Neutrophil (primary cell): Measurements from ENCODE around the gene LIPJ.

Source experiments
- H3K27ac ChIP-seq: fragments of 200-600 bp; sonication (generic); 2 replicates; pipeline ENCODE4 v1.5.1; 2016; ENCODE audit warnings: mild to moderate bottlenecking, moderate library complexity
- H3K27me3 ChIP-seq: fragments of 200-600 bp; sonication (generic); 2 replicates; pipeline ENCODE4 v1.6.0; 2016; ENCODE audit warnings: mild to moderate bottlenecking
- H3K36me3 ChIP-seq: fragments of 200-600 bp; sonication (generic); 2 replicates; pipeline ENCODE4 v1.5.1; 2017
- H3K4me1 ChIP-seq, 2 experiments: fragments of 200-600 bp in 1 of 2; sonication (generic) in 1 of 2; 1 replicate in 1 of 2; 2 replicates in 1 of 2; pipeline versions ENCODE4 v1.5.1 to v1.6.1; 2013 to 2016; ENCODE audit warnings: low read depth in 1 of 2, low read length in 1 of 2, mild to moderate bottlenecking in 1 of 2, moderate library complexity in 1 of 2; ENCODE audit not compliant: control insufficient read depth in 1 of 2, insufficient read depth in 1 of 2
- H3K4me3 ChIP-seq, 2 experiments: fragments of 200-600 bp in 1 of 2; sonication (generic) in 1 of 2; 1 replicate in 1 of 2; 2 replicates in 1 of 2; pipeline ENCODE4 v1.5.1; 2013 to 2016; ENCODE audit warnings: low read depth in 1 of 2, low read length in 1 of 2, mild to moderate bottlenecking in 1 of 2, moderate library complexity in 1 of 2
- H3K9me3 ChIP-seq: fragments of 200-600 bp; sonication (generic); 2 replicates; pipeline ENCODE4 v1.5.1; 2016
- CTCF ChIP-seq: fragments of 200-600 bp; sonication (generic); IDR thresholded peaks from 2 replicates; pipeline ENCODE4 v1.5.1; 2016; ENCODE audit warnings: antibody characterized with exemption

Gene LIPJ

GRCh38 chr10:88624840-88625239, 38.3 kb downstream of the LIPJ start:
- Histone ChIP-seq H3K27ac (no peak overlapping the region), H3K4me3 (no peak overlapping the region), H3K27me3 (no peaks in the 10 kb centered on the region), H3K4me1 (no peaks in the 10 kb centered on the region), H3K36me3 (no peaks in the 10 kb centered on the region), H3K9me3 (no peaks in the 10 kb centered on the region)
- no peak for TF ChIP-seq CTCF

DNA sequence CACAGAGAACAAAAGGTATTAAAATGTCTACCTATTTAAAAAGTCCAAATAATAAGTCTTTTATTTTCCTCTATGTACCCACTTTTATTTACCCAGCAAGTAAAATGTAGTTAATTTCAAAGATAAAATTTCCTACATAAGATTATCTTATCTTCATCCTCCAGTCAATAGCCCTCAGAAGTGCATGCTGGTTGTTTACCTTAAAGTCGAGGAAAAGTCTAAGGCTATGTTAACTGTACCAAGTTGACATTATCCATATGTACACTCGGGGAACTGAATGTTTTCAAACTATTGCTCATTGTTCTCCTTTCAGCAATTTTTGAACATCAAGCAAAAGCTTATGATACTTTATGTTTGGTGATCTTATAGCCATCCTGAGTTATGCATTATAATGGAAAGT, 53.6 kb downstream of the LIPJ start:
- no peaks in the 10 kb centered on the region for H3K27me3 ChIP-seq
- peaks cover 0 to 4% of the 10 kb centered on the region in 2 experiments for H3K4me1 ChIP-seq
- no peak for TF ChIP-seq CTCF
- H3K27ac ChIP-seq: no peak overlapping the region
- no peaks in the 10 kb centered on the region for H3K9me3 ChIP-seq
- H3K4me3 ChIP-seq: no peak overlapping the region
- no peaks in the 10 kb centered on the region for H3K36me3 ChIP-seq

GRCh38 chr10:88642209-88642608, 55.6 kb downstream of the LIPJ start:
- H3K36me3 ChIP-seq: no peaks in the 10 kb centered on the region
- peaks cover 0 to 4% of the 10 kb centered on the region in 2 experiments for H3K4me1 ChIP-seq
- H3K27me3 ChIP-seq: no peaks in the 10 kb centered on the region
- H3K27ac ChIP-seq: no peak overlapping the region
- no peaks in the 10 kb centered on the region for H3K9me3 ChIP-seq
- no peak for TF ChIP-seq CTCF
- H3K4me3 ChIP-seq: no peak overlapping the region

DNA sequence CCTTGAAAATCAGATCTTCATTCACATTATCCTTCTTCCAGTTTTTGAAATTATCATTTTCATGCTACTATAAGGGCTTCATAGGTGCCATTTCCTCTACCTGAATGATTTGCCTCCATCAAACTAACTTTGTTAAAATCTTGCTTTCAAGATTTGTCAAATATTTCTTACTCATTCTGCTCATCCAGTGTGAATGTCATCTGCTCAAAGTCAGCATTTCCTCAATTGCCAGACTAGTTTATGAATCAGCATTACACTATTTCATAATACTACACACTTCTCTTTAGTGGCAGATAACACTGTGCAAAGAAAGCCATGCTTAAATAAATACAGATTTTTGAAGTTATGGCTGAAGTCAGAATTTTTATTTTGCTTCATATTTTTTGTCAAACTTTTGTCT, 56.4 kb downstream of the LIPJ start:
- Histone ChIP-seq H3K9me3 (no peaks in the 10 kb centered on the region), H3K4me1 (peaks cover 0 to 4% of the 10 kb centered on the region in 2 experiments), H3K27ac (no peak overlapping the region), H3K36me3 (no peaks in the 10 kb centered on the region), H3K4me3 (no peak overlapping the region), H3K27me3 (no peaks in the 10 kb centered on the region)
- no peak for TF ChIP-seq CTCF

- Histone ChIP-seq H3K27ac (no peak overlapping the region), H3K36me3 (no peaks in the 10 kb centered on the region), H3K4me3 (no peak overlapping the region), H3K9me3 (no peaks in the 10 kb centered on the region), H3K27me3 (no peaks in the 10 kb centered on the region), H3K4me1 (peaks cover 0 to 4% of the 10 kb centered on the region in 2 experiments)
- TF ChIP-seq CTCF: no peak
Measured at GRCh38 chr10:88647061-88647615, 60.6 kb downstream of the LIPJ start.
